ENCODE results near the gene PCSK5. TPM values are rescaled to one million over a fixed set of nuclear protein-coding genes. Genes with fewer than 3 reads are reported as not detected.
"Not testable (repeated sequence)": the region's sequence is repeated elsewhere in the genome, so short reads cannot be mapped to it uniquely, and the experiment has no call there.

PCSK5 gene
- total RNA-seq, 2 donors from 2014 or later, result 2.5 to 3.5 TPM

DNA sequence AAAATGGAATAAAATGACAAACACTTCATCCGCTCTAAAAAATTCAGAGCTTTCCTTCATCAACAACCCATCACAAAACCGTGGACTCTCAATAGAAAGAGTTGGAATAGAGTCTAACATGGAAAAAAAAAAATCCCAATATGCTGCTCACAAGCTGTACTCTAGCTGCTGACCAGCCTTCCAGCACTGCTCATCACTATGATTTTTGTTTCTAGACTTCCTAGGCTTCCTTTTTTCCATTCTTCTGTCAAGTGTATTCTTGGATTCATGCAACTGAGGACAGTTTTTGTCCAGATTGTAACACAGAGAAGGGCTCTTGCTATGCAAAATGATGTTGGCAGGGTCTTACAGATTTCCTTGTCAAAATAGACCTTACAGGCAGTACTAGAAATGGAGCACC lies 469.3 kb downstream of the PCSK5 start:
- Histone ChIP-seq H3K9me3 (ENCODE audit: control insufficient read depth, low read length) (no peaks in the 10 kb centered on the region), H3K9ac (ENCODE audit: extremely low read depth, low read length, poor library complexity, severe bottlenecking) (no peak overlapping the region), H3K27ac (ENCODE audit: low read depth, low read length) (no peak overlapping the region), H3K27me3 (ENCODE audit: control insufficient read depth, insufficient read depth, low read length, poor library complexity, severe bottlenecking) (no peaks in the 10 kb centered on the region), H3K36me3 (ENCODE audit: control insufficient read depth, insufficient read depth, low read length) (no peaks in the 10 kb centered on the region), H3K4me3 (ENCODE audit: low read length) (no peak overlapping the region), H3K4me1 (ENCODE audit: control insufficient read depth, insufficient read depth, low read length) (no peaks in the 10 kb centered on the region)
- TF ChIP-seq, protein P1, sequence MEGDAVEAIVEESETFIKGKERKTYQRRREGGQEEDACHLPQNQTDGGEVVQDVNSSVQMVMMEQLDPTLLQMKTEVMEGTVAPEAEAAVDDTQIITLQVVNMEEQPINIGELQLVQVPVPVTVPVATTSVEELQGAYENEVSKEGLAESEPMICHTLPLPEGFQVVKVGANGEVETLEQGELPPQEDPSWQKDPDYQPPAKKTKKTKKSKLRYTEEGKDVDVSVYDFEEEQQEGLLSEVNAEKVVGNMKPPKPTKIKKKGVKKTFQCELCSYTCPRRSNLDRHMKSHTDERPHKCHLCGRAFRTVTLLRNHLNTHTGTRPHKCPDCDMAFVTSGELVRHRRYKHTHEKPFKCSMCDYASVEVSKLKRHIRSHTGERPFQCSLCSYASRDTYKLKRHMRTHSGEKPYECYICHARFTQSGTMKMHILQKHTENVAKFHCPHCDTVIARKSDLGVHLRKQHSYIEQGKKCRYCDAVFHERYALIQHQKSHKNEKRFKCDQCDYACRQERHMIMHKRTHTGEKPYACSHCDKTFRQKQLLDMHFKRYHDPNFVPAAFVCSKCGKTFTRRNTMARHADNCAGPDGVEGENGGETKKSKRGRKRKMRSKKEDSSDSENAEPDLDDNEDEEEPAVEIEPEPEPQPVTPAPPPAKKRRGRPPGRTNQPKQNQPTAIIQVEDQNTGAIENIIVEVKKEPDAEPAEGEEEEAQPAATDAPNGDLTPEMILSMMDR (conservative IDR thresholded peaks at IDR 0.05), result no peak
- Mint-ChIP-seq H3K27me3 (ENCODE audit: insufficient read depth) (no peaks in the 10 kb centered on the region), H3K36me3 (ENCODE audit: low read depth) (no peaks in the 10 kb centered on the region), H3K4me1 (peaks cover 18% of the 10 kb centered on the region), H3K4me3 (no peak overlapping the region), H3K9me3 (no peaks in the 10 kb centered on the region), H3K27ac (no peak overlapping the region)
- 100% methylated on average over 1 to 2 of the region's 2 CpGs for WGBS, 2 experiments (ENCODE audit: insufficient coverage in 1 of 2, insufficient read length in 1 of 2)
- no peak for DNase-seq

DNA sequence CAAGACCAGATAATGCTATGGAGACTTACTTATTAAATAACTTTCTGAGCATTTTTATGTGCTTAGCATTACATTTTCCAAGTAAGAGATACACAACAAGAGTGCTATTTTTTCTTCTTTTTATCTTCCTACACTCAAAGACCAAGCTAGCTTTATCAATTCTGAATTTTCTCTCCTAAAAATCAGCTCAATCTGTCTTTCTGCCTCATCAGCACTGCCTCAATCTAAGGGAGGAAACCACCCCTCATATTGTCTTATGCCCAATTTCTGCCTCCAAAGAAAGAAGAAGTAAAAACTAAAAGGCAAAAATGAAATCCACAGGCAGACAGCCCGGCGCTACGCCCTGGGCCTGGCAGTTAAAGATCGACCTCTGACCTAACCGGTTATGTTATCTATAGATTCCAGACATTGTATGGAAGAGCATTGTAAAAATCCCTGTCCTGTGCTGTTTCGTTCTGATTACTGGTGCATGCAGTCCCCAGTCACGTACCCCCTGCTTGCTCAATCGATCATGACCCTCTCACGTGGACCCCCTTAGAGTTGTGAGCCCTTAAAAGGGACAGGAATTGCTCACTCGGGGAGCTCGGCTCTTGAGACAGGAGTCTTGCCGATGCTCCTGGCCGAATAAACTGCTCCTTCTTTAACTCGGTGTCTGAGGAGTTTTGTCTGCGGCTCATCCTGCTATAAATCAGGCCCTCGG lies 472.0 kb downstream of the PCSK5 start:
- H3K4me1 ChIP-seq (ENCODE audit: control insufficient read depth, insufficient read depth, low read length); H3K27ac Mint-ChIP-seq; H3K9me3 Mint-ChIP-seq; H3K36me3 Mint-ChIP-seq (ENCODE audit: low read depth); H3K27me3 Mint-ChIP-seq (ENCODE audit: insufficient read depth); H3K9me3 ChIP-seq (ENCODE audit: control insufficient read depth, low read length); H3K4me3 Mint-ChIP-seq; H3K27me3 ChIP-seq (ENCODE audit: control insufficient read depth, insufficient read depth, low read length, poor library complexity, severe bottlenecking); H3K9ac ChIP-seq (ENCODE audit: extremely low read depth, low read length, poor library complexity, severe bottlenecking); H3K4me3 ChIP-seq (ENCODE audit: low read length); DNase-seq; H3K36me3 ChIP-seq (ENCODE audit: control insufficient read depth, insufficient read depth, low read length); H3K27ac ChIP-seq (ENCODE audit: low read depth, low read length): not testable (repeated sequence)
- peaks cover 26% of the 10 kb centered on the region for H3K4me1 Mint-ChIP-seq
- WGBS, 2 experiments (ENCODE audit: insufficient coverage in 1 of 2, insufficient read length in 1 of 2), result 94 to 96% methylated on average over 8 to 16 of the region's 16 CpGs

DNA sequence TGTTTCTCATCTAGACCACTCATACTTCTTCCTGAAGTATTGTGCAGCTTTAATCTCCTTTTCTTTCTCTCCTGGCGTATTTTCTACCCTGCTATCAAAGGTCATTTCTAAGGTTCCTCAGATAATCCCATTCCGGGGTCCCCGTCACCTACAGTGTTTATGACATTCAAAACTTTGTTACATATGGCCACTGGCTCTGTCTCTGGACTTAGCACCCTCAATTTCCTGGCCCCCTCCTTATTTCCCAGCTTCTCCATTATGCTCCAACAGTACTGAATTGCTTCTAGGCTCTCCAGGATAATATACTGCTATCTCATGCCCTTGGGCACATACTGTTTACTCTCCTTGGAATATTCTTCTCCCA lies 472.5 kb downstream of the PCSK5 start:
- Histone ChIP-seq H3K4me1 (ENCODE audit: control insufficient read depth, insufficient read depth, low read length) (no peaks in the 10 kb centered on the region), H3K27me3 (ENCODE audit: control insufficient read depth, insufficient read depth, low read length, poor library complexity, severe bottlenecking) (no peaks in the 10 kb centered on the region), H3K4me3 (ENCODE audit: low read length) (no peak overlapping the region), H3K9me3 (ENCODE audit: control insufficient read depth, low read length) (no peaks in the 10 kb centered on the region), H3K27ac (ENCODE audit: low read depth, low read length) (no peak overlapping the region), H3K36me3 (ENCODE audit: control insufficient read depth, insufficient read depth, low read length) (no peaks in the 10 kb centered on the region), H3K9ac (ENCODE audit: extremely low read depth, low read length, poor library complexity, severe bottlenecking) (no peak overlapping the region)
- no peak for DNase-seq
- Mint-ChIP-seq H3K27ac (no peak overlapping the region), H3K27me3 (ENCODE audit: insufficient read depth) (no peaks in the 10 kb centered on the region), H3K9me3 (no peaks in the 10 kb centered on the region), H3K4me3 (no peak overlapping the region), H3K4me1 (peaks cover 26% of the 10 kb centered on the region), H3K36me3 (ENCODE audit: low read depth) (no peaks in the 10 kb centered on the region)
- TF ChIP-seq, protein P1 (conservative IDR thresholded peaks at IDR 0.05), result no peak
- 92 to 100% methylated on average over 3 of the region's 3 CpGs for WGBS, 2 experiments (ENCODE audit: insufficient coverage in 1 of 2, insufficient read length in 1 of 2)

DNA sequence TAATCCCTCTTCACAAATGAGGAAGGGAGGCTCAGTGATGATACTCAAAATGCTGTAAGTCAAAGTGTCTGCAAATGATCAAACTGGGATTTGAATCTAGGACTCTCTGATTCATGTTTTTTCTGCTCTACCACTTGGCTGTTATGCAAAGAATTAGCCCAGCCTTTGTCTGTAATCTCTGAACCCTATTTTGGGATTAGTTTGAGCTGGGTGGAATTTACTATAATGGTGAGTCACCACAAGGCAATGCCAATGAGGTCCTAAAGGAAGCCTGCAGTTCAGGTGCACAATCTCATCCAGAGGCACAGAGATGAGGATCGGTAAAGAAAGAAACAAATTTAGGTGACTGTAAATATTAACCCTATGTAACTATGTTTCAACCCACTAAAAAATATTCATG lies 474.6 kb downstream of the PCSK5 start:
- no CpG with 5 or more reads among the region's 1 CpG for WGBS, 2 experiments (ENCODE audit: insufficient coverage in 1 of 2, insufficient read length in 1 of 2)

More for the DNA sequence above, 474.6 kb downstream of the PCSK5 start:
- TF ChIP-seq, protein P1 (conservative IDR thresholded peaks at IDR 0.05), result no peak
- H3K9me3 Mint-ChIP-seq, result no peaks in the 10 kb centered on the region
- H3K27ac ChIP-seq (ENCODE audit: low read depth, low read length), result no peak overlapping the region
- H3K27me3 Mint-ChIP-seq (ENCODE audit: insufficient read depth), result no peaks in the 10 kb centered on the region
- H3K27ac Mint-ChIP-seq, result peak overlapping the region; percentile 83
- peaks cover 21% of the 10 kb centered on the region for H3K4me1 Mint-ChIP-seq
- H3K36me3 Mint-ChIP-seq (ENCODE audit: low read depth), result no peaks in the 10 kb centered on the region
- peaks cover 7% of the 10 kb centered on the region for H3K4me1 ChIP-seq (ENCODE audit: control insufficient read depth, insufficient read depth, low read length)
- H3K4me3 Mint-ChIP-seq, result no peak overlapping the region
- H3K9me3 ChIP-seq (ENCODE audit: control insufficient read depth, low read length), result no peaks in the 10 kb centered on the region
- H3K4me3 ChIP-seq (ENCODE audit: low read length), result peak overlapping the region; percentile 38
- H3K27me3 ChIP-seq (ENCODE audit: control insufficient read depth, insufficient read depth, low read length, poor library complexity, severe bottlenecking), result no peaks in the 10 kb centered on the region
- H3K9ac ChIP-seq (ENCODE audit: extremely low read depth, low read length, poor library complexity, severe bottlenecking), result no peak overlapping the region
- DNase-seq, result no peak
- no peaks in the 10 kb centered on the region for H3K36me3 ChIP-seq (ENCODE audit: control insufficient read depth, insufficient read depth, low read length)

All from endodermal cell (in vitro differentiated cells).